ENCODE results near the gene CCDC102B. TPM values are rescaled to one million over a fixed set of nuclear protein-coding genes. Genes with fewer than 3 reads are reported as not detected.

CCDC102B gene
- 8.2 TPM for total RNA-seq (ENCODE audit: unreplicated experiment)
- long read RNA-seq, partial matches to known transcripts: 0 of 4 reads
- long read RNA-seq, other reads (novel, unspliced or antisense): 4 of 4 reads

DNA sequence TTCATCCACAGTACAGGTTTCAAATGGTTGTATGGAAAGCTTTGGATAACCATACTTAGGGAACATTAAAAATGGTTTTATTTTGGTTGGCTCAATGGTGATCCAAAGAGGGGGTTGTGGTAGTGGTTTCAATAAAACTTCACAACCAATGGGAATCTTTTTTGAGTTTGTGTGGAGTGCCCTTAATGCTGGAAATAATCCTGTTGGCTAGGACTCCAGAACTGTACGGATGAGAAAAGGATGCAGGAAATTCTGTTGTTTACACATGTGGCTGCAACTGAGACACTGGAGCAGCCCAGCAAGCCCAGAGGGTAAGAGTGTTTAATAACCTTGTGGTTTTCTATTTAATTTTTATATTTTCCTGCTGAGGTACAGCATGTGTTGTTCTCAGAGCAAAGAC is at the start of gene CCDC102B:
TSS of gene CCDC102B (plus strand) at position 210 of the 400 bp plus-strand sequence. CDS start 38,684 bp downstream, outside the sequence.
- peak within 1 kb of the TSS; percentile 56 for H3K4me3 Mint-ChIP-seq (ENCODE audit: unreplicated experiment)
- DNase-seq (ENCODE audit: low spot score): no peak
- TF ChIP-seq, protein P1, sequence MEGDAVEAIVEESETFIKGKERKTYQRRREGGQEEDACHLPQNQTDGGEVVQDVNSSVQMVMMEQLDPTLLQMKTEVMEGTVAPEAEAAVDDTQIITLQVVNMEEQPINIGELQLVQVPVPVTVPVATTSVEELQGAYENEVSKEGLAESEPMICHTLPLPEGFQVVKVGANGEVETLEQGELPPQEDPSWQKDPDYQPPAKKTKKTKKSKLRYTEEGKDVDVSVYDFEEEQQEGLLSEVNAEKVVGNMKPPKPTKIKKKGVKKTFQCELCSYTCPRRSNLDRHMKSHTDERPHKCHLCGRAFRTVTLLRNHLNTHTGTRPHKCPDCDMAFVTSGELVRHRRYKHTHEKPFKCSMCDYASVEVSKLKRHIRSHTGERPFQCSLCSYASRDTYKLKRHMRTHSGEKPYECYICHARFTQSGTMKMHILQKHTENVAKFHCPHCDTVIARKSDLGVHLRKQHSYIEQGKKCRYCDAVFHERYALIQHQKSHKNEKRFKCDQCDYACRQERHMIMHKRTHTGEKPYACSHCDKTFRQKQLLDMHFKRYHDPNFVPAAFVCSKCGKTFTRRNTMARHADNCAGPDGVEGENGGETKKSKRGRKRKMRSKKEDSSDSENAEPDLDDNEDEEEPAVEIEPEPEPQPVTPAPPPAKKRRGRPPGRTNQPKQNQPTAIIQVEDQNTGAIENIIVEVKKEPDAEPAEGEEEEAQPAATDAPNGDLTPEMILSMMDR (IDR thresholded peaks at IDR 0.05; ENCODE audit: unreplicated experiment): no peak
- H3K4me1 Mint-ChIP-seq (ENCODE audit: unreplicated experiment): peaks cover 7% of the 10 kb centered on the region
- no peaks in the 10 kb centered on the region for H3K36me3 Mint-ChIP-seq (ENCODE audit: low read depth, unreplicated experiment)
- H3K27ac Mint-ChIP-seq (ENCODE audit: unreplicated experiment): peak within 1 kb of the TSS; percentile 61
- no peaks in the 10 kb centered on the region for H3K9me3 Mint-ChIP-seq (ENCODE audit: unreplicated experiment)
- no peaks in the 10 kb centered on the region for H3K27me3 Mint-ChIP-seq (ENCODE audit: unreplicated experiment)

DNA sequence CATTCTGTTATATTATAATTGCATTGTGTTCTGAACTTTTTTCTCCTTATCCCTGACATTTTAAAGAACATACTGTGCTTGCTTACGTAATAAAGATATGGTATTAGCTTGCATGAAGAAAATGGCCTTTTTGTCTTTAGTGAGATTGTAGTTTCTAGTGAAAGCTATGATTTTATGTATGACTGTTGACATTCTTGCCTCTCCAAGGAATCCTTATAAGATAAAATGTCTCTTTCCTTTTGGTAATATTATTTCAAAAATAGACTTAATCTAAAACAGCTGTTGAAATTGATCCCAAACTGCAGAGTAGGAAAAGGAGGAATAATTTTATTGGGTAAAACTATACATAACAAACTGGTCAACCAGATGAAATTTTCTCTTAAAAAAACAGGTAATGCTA is 40.8 kb upstream of the CCDC102B start:
- Mint-ChIP-seq H3K4me3 (ENCODE audit: unreplicated experiment) (no peak overlapping the region), H3K9me3 (ENCODE audit: unreplicated experiment) (peaks cover 4% of the 10 kb centered on the region), H3K4me1 (ENCODE audit: unreplicated experiment) (no peaks in the 10 kb centered on the region), H3K27ac (ENCODE audit: unreplicated experiment) (no peak overlapping the region), H3K27me3 (ENCODE audit: unreplicated experiment) (peaks cover 2% of the 10 kb centered on the region), H3K36me3 (ENCODE audit: low read depth, unreplicated experiment) (no peaks in the 10 kb centered on the region)
- TF ChIP-seq, protein P1 (IDR thresholded peaks at IDR 0.05; ENCODE audit: unreplicated experiment): no peak
- DNase-seq (ENCODE audit: low spot score): no peak

DNA sequence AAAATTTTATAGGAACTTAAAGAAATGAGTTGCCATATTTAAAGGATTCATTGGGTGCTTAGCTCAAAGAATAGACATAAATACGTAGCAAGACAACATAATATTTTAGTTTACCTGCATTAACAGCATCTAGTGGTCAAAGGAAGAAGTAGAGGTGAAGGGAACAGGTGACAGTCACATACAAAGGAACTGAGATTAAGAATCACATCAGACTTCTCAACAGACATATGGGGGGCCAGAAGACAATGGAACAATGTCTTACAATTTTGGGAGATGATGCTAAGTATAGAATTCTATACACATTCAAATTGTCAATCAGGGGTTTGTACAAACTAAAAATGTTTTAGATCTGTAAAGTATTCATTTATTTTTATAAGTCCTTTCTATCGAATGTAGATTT is 38.6 kb upstream of the CCDC102B start:
- DNase-seq (ENCODE audit: low spot score): no peak
- no peaks in the 10 kb centered on the region for H3K4me1 Mint-ChIP-seq (ENCODE audit: unreplicated experiment)
- peaks cover 1% of the 10 kb centered on the region for H3K27me3 Mint-ChIP-seq (ENCODE audit: unreplicated experiment)
- TF ChIP-seq, protein P1 (IDR thresholded peaks at IDR 0.05; ENCODE audit: unreplicated experiment): no peak
- peaks cover 4% of the 10 kb centered on the region for H3K9me3 Mint-ChIP-seq (ENCODE audit: unreplicated experiment)
- H3K4me3 Mint-ChIP-seq (ENCODE audit: unreplicated experiment): no peak overlapping the region
- H3K27ac Mint-ChIP-seq (ENCODE audit: unreplicated experiment): no peak overlapping the region
- no peaks in the 10 kb centered on the region for H3K36me3 Mint-ChIP-seq (ENCODE audit: low read depth, unreplicated experiment)

- TF ChIP-seq, protein P1 (IDR thresholded peaks at IDR 0.05; ENCODE audit: unreplicated experiment): no peak
- Mint-ChIP-seq H3K36me3 (ENCODE audit: low read depth, unreplicated experiment) (no peaks in the 10 kb centered on the region), H3K27me3 (ENCODE audit: unreplicated experiment) (no peaks in the 10 kb centered on the region), H3K4me1 (ENCODE audit: unreplicated experiment) (no peaks in the 10 kb centered on the region), H3K4me3 (ENCODE audit: unreplicated experiment) (no peak overlapping the region), H3K9me3 (ENCODE audit: unreplicated experiment) (peaks cover 4% of the 10 kb centered on the region), H3K27ac (ENCODE audit: unreplicated experiment) (no peak overlapping the region)
- no peak for DNase-seq (ENCODE audit: low spot score)
Measured at GRCh38 chr18:68763083-68763482, 34.8 kb upstream of the CCDC102B start.

GRCh38 chr18:68764016-68764415 is 33.9 kb upstream of the CCDC102B start:
- H3K27ac Mint-ChIP-seq (ENCODE audit: unreplicated experiment): no peak overlapping the region
- H3K36me3 Mint-ChIP-seq (ENCODE audit: low read depth, unreplicated experiment): no peaks in the 10 kb centered on the region
- no peaks in the 10 kb centered on the region for H3K27me3 Mint-ChIP-seq (ENCODE audit: unreplicated experiment)
- TF ChIP-seq, protein P1 (IDR thresholded peaks at IDR 0.05; ENCODE audit: unreplicated experiment): no peak
- H3K4me3 Mint-ChIP-seq (ENCODE audit: unreplicated experiment): no peak overlapping the region
- H3K9me3 Mint-ChIP-seq (ENCODE audit: unreplicated experiment): peaks cover 4% of the 10 kb centered on the region
- DNase-seq (ENCODE audit: low spot score): no peak
- H3K4me1 Mint-ChIP-seq (ENCODE audit: unreplicated experiment): no peaks in the 10 kb centered on the region
